HUES6 (cell line): ENCODE results near the gene DPEP2NB.
"Not testable (repeated sequence)": the region's sequence is repeated elsewhere in the genome, so short reads cannot be mapped to it uniquely, and the experiment has no call there.

Experiments used
- H3K27ac ChIP-seq: 2 replicates; pipeline ENCODE4 v1.7.0; 2013; ENCODE audit warnings: low read depth, mild to moderate bottlenecking, low read length, inconsistent platforms
- H3K27me3 ChIP-seq: 2 replicates; pipeline ENCODE4 v1.6.1; 2013; ENCODE audit warnings: low read length; ENCODE audit not compliant: control insufficient read depth, insufficient read depth
- H3K36me3 ChIP-seq: 2 replicates; pipeline ENCODE4 v1.6.1; 2013; ENCODE audit warnings: low read length; ENCODE audit not compliant: control insufficient read depth, insufficient read depth
- H3K4me1 ChIP-seq: 2 replicates; pipeline ENCODE4 v1.6.1; 2013; ENCODE audit warnings: low read length; ENCODE audit not compliant: control insufficient read depth, insufficient read depth
- H3K4me3 ChIP-seq: 2 replicates; pipeline ENCODE4 v1.5.1; 2013; ENCODE audit warnings: low read depth, low read length
- H3K9ac ChIP-seq: one replicate; pipeline ENCODE4 v1.6.1; 2013; ENCODE audit warnings: mild to moderate bottlenecking, low read length
- H3K9me3 ChIP-seq: 2 replicates; pipeline ENCODE4 v1.6.1; 2013; ENCODE audit warnings: low read depth, low read length; ENCODE audit not compliant: control insufficient read depth, insufficient read depth

DPEP2NB gene

GRCh38 chr16:68009872-68010271 lies 5.8 kb downstream of the DPEP2NB start:
- H3K9ac ChIP-seq, H3K4me3 ChIP-seq, H3K27me3 ChIP-seq, H3K9me3 ChIP-seq, H3K36me3 ChIP-seq, H3K27ac ChIP-seq: not testable (repeated sequence)
- peaks cover 13% of the 10 kb centered on the region for H3K4me1 ChIP-seq

DNA sequence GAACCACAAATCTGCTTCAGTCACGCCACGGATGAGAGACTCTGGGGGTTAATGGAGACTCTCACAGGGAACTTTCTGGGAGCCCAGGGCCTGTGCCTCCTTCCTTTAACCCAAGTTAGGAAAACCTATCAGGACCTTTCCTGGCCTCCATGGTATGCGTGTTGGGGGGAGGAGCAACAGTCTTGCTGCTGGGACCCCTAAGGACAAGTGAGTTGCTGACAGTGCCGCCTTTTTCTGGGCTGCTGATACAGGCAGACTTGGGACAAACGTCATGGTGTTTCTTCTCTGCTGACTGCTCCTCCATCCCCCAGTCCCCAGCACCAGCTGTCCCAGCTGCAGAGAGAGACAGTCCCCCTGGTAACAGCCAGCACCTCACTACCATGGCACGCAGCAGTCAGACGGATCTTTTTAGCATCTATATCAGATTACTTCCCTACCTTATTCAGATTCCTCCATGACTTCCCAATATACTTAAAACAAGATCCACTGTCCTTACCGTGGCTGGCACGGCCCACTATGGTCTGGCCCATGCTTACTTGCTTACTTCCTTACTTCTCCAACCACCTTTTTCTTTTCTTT lies 6.5 kb downstream of the DPEP2NB start:
- no peaks in the 10 kb centered on the region for H3K36me3 ChIP-seq
- no peak overlapping the region for H3K4me3 ChIP-seq
- no peaks in the 10 kb centered on the region for H3K27me3 ChIP-seq
- peaks cover 13% of the 10 kb centered on the region for H3K4me1 ChIP-seq
- H3K9ac ChIP-seq = no peak overlapping the region
- H3K27ac ChIP-seq = no peak overlapping the region
- H3K9me3 ChIP-seq = no peaks in the 10 kb centered on the region

DNA sequence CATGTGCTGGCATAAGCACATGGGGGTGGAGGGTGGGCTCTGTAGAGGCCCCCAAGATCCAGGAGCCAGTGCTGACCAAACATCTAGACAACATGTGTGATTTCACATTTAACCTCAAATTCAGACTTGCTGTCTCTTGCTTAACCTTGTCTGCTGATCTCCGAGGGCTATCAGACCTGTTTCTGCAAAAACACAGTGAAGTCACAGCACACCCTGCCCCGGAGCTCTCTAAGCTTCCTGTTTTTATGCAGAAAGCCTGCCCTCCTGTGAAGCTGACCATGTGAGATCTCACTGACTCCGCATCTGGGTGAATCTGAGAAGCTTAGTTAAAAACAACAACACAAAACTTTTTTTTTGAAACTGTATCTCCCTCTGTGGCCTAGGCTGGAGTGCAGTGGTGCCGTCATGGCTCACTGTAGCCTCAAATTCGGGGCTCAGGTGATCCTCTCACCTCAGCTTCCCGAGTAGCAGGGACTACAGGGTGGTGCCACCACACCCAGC lies 9.9 kb downstream of the DPEP2NB start:
- Histone ChIP-seq H3K36me3 (no peaks in the 10 kb centered on the region), H3K27me3 (no peaks in the 10 kb centered on the region), H3K4me1 (peaks cover 13% of the 10 kb centered on the region), H3K9ac (no peak overlapping the region), H3K27ac (no peak overlapping the region), H3K4me3 (no peak overlapping the region), H3K9me3 (no peaks in the 10 kb centered on the region)

DNA sequence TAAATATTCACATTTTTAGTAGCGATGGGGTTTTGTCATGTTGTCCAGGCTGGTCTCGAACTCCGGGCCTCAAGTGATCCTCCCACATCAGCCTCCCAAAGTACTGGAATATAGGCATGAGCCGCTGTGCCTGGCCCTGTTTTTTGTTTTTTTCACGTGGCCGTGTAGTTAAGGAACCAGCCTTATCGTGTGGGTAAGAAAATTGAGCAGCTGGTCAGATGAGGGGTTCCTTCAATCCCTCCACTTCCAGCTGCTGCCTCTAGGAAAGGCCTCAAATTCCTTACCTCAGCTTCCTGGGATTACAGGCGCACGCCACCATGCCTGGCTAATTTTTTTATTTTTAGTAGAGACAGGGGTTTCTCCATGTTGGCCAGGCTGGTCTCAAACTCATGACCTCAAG lies 10.5 kb downstream of the DPEP2NB start:
- Histone ChIP-seq H3K9ac (no peak overlapping the region), H3K9me3 (no peaks in the 10 kb centered on the region), H3K27ac (no peak overlapping the region), H3K36me3 (no peaks in the 10 kb centered on the region), H3K27me3 (no peaks in the 10 kb centered on the region), H3K4me3 (no peak overlapping the region), H3K4me1 (peaks cover 13% of the 10 kb centered on the region)

DNA sequence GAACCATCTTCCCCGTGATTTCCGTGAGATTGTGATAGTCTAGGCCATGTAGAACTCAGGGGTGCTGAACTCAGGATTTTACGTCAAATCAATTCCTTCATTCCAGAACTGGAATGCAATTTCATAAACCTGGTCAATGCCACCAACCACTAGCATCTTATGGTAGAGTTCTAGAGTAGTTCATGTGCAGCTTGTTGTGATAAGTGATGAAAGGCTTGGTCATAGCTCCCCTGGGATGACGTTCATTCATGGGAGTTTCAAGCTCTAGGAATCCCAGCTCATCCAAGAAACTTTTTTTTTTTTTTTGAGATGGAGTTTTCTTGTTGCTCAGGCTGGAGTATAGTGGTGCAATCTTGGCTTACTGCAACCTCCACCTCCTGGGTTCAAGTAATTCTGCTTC lies 12.7 kb downstream of the DPEP2NB start:
- Histone ChIP-seq H3K9me3 (no peaks in the 10 kb centered on the region), H3K9ac (no peak overlapping the region), H3K4me1 (peaks cover 6% of the 10 kb centered on the region; the same call in 1 of the 2 replicates), H3K4me3 (no peak overlapping the region), H3K27me3 (no peaks in the 10 kb centered on the region), H3K36me3 (no peaks in the 10 kb centered on the region), H3K27ac (no peak overlapping the region)

- Histone ChIP-seq H3K27ac (no peak overlapping the region), H3K27me3 (no peaks in the 10 kb centered on the region), H3K4me3 (no peak overlapping the region), H3K36me3 (no peaks in the 10 kb centered on the region), H3K4me1 (peaks cover 2% of the 10 kb centered on the region; the same call in 1 of the 2 replicates), H3K9ac (no peak overlapping the region), H3K9me3 (no peaks in the 10 kb centered on the region)
Observed at GRCh38 chr16:68000450-68000849, 15.3 kb downstream of the DPEP2NB start.

DNA sequence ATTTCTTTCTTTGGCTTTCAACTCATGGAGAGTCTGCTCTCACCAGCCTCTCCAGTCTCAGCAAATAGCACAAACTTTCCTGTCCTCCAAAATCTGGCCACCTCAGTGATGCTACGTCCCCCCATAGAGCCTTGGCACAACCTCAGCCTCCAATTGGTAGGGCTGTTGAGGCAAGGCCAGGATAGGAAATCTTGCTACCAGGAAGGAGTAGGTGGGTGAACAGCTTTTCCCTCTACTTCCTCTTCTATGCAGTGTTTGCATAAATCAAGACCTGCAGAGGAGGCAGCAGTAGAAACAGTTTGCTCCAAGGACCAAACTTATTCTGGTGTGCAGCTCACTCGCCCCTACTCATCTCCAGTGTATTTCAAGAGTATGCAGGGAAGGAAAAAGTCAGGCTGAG lies 15.7 kb downstream of the DPEP2NB start:
- no peak overlapping the region for H3K27ac ChIP-seq
- H3K9ac ChIP-seq = no peak overlapping the region
- H3K27me3 ChIP-seq = no peaks in the 10 kb centered on the region
- H3K4me1 ChIP-seq = no peaks in the 10 kb centered on the region
- no peak overlapping the region for H3K4me3 ChIP-seq
- no peaks in the 10 kb centered on the region for H3K9me3 ChIP-seq
- H3K36me3 ChIP-seq = no peaks in the 10 kb centered on the region

GRCh38 chr16:67998779-67999688 lies 16.7 kb downstream of the DPEP2NB start, which contains the start of gene DPEP2:
Gene DPEP2 (minus strand): TSS chr16:67999484. CDS start chr16:67993212, 6,272 bp downstream.
- H3K4me3 ChIP-seq, H3K9ac ChIP-seq, H3K9me3 ChIP-seq, H3K27ac ChIP-seq, H3K36me3 ChIP-seq, H3K27me3 ChIP-seq, H3K4me1 ChIP-seq: not testable (repeated sequence)

GRCh38 chr16:67998231-67998778 lies 17.4 kb downstream of the DPEP2NB start:
- not testable (repeated sequence) for H3K9me3 ChIP-seq, H3K27ac ChIP-seq, H3K4me1 ChIP-seq, H3K36me3 ChIP-seq, H3K27me3 ChIP-seq, H3K4me3 ChIP-seq, H3K9ac ChIP-seq

DNA sequence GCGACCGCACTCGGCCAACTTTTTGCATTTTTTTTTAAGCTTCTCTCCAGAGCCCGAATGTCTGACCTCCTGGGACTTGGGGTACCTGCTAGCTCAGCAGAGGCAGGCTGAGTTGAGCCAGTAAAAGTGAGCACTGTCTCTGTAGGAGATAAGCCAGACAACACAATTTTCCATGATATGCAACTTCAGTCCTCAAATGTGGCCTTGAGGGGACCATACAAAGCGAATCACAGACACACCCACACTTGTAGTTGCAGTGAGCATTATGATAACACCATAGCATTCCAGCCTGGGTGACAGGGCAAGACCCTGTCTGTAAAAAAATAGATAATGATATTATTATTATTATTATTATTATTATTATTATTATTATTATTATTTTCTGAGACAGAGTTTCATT lies 19.0 kb downstream of the DPEP2NB start:
- no peaks in the 10 kb centered on the region for H3K36me3 ChIP-seq
- H3K27ac ChIP-seq = no peak overlapping the region
- peaks cover 11% of the 10 kb centered on the region for H3K27me3 ChIP-seq
- H3K4me3 ChIP-seq = no peak overlapping the region
- H3K4me1 ChIP-seq = 0 out of 2 replicates have a peak, but pooled peaks cover 3% of the 10 kb centered on the region
- no peaks in the 10 kb centered on the region for H3K9me3 ChIP-seq
- H3K9ac ChIP-seq = no peak overlapping the region

DNA sequence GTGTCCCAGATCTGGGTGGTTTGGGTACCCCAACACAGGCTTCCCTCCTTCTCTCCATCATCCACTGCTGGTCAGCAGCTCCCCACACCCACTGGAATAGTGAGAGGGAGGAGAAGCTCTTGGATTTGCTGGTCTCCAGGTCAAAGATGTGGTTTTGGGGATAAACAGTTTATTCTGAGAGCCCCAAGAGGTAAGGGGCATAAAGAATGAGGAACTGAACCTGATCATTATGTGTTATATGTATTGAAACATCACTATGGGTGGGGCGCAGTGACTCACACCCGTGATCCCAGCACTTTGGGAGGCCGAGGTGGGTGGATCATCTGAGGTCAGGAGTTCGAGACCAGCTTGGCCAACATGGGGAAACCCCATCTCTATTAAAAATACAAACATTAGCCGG lies 20.3 kb downstream of the DPEP2NB start:
- H3K9me3 ChIP-seq = no peaks in the 10 kb centered on the region
- H3K4me1 ChIP-seq = 0 out of 2 replicates have a peak, but pooled peaks cover 3% of the 10 kb centered on the region
- no peak overlapping the region for H3K27ac ChIP-seq

More for the DNA sequence above, 20.3 kb downstream of the DPEP2NB start:
- H3K27me3 ChIP-seq = peaks cover 11% of the 10 kb centered on the region
- no peak overlapping the region for H3K4me3 ChIP-seq
- H3K36me3 ChIP-seq = no peaks in the 10 kb centered on the region
- H3K9ac ChIP-seq = no peak overlapping the region
